DOHH2 (cell line): ENCODE data around the gene ROR2.
"Not testable (repeated sequence)": the region's sequence is repeated elsewhere in the genome, so short reads cannot be mapped to it uniquely, and the experiment has no call there.

Experiments used
- H3F3A ChIP-seq: fragments of 200-600 bp; sonication (generic), shearing (Covaris generic); 2 replicates; pipeline ENCODE4 v1.6.0; 2016; ENCODE audit warnings: antibody characterized with exemption, mild to moderate bottlenecking; ENCODE audit not compliant: control insufficient read depth, insufficient read depth
- H3K27ac ChIP-seq: fragments of 200-600 bp; sonication (generic); 2 replicates; pipeline ENCODE4 v1.5.1; 2014; ENCODE audit warnings: low read depth, mild to moderate bottlenecking, low read length, moderate library complexity
- H3K27me3 ChIP-seq: fragments of 200-600 bp; sonication (generic); 2 replicates; pipeline ENCODE4 v1.6.1; 2014; ENCODE audit warnings: mild to moderate bottlenecking, low read length, mixed read lengths; ENCODE audit not compliant: control insufficient read depth
- H3K36me3 ChIP-seq: fragments of 200-600 bp; sonication (generic); 2 replicates; pipeline ENCODE4 v1.6.1; 2014; ENCODE audit warnings: mild to moderate bottlenecking, low read length, moderate library complexity, mixed read lengths; ENCODE audit not compliant: control insufficient read depth
- H3K4me1 ChIP-seq: fragments of 200-600 bp; sonication (generic); 2 replicates; pipeline ENCODE4 v1.6.1; 2014; ENCODE audit warnings: mild to moderate bottlenecking, low read length, mixed read lengths; ENCODE audit not compliant: control insufficient read depth
- H3K4me2 ChIP-seq: fragments of 200-600 bp; sonication (generic); 2 replicates; pipeline ENCODE4 v1.6.0; 2014; ENCODE audit warnings: mild to moderate bottlenecking, low read length, moderate library complexity
- H3K4me3 ChIP-seq: fragments of 200-600 bp; sonication (generic); 2 replicates; pipeline ENCODE4 v1.5.1; 2014; ENCODE audit warnings: mild to moderate bottlenecking, low read length, mixed read lengths
- H3K79me2 ChIP-seq: fragments of 200-600 bp; sonication (generic); 2 replicates; pipeline ENCODE4 v1.6.1; 2014; ENCODE audit warnings: mild to moderate bottlenecking, low read length, mixed read lengths; ENCODE audit not compliant: control insufficient read depth
- H3K9me2 ChIP-seq: fragments of 200-600 bp; sonication (generic); replicated peaks from 2 replicates; pipeline ENCODE4 v1.6.1; 2014; ENCODE audit warnings: mild to moderate bottlenecking, low read length, mixed read lengths; ENCODE audit not compliant: control insufficient read depth
- H3K9me3 ChIP-seq: fragments of 200-600 bp; sonication (generic); 2 replicates; pipeline ENCODE4 v1.6.1; 2014; ENCODE audit warnings: antibody characterized with exemption, low read length, mixed read lengths; ENCODE audit not compliant: control insufficient read depth, insufficient read depth
- H4K20me1 ChIP-seq: fragments of 200-600 bp; sonication (generic); 2 replicates; pipeline ENCODE4 v1.6.0; 2014; ENCODE audit warnings: low read depth, mild to moderate bottlenecking, antibody characterized with exemption, low read length, moderate library complexity; ENCODE audit not compliant: control insufficient read depth, insufficient read depth
- EZH2phosphoT487 ChIP-seq: fragments of 200-600 bp; sonication (generic); IDR thresholded peaks from 2 replicates; pipeline ENCODE4 v1.6.1; 2017; ENCODE audit warnings: borderline replicate concordance, mild to moderate bottlenecking, antibody characterized with exemption, low read length, moderate library complexity, mixed read lengths
- TF ChIP-seq, protein P1 (sequence below): fragments of 200-600 bp; sonication (generic); IDR thresholded peaks from one replicate; pipeline ENCODE4 v1.5.1; 2014; ENCODE audit warnings: antibody characterized with exemption, mild to moderate bottlenecking, low read depth, low read length; ENCODE audit not compliant: poor library complexity, severe bottlenecking

ROR2 gene

DNA sequence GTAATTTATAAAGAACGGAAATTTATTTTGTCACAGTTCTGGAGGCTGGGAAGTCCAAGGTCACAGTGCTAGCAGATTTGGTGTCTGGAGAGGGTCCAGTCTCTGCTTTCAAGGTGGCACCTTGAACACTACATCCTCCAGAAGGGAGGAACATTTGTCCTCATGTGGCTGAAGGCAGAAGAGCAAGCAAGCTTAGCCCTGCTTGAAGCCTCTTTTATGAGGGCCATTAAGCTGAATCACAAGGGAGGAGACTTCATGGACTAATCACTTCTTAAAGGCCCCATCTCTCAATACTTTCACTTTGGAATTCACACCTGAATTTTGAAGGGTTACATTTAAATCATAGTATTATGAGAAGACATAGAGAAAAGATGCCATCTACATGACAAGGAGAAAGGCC is 311.0 kb downstream of the ROR2 start:
- Histone ChIP-seq H3K4me3 (no peak overlapping the region), H3K9me2 (no peaks in the 10 kb centered on the region), H3K36me3 (no peaks in the 10 kb centered on the region), H3F3A (no peaks in the 10 kb centered on the region), H3K4me1 (no peaks in the 10 kb centered on the region), H3K27ac (no peak overlapping the region), H3K9me3 (no peaks in the 10 kb centered on the region), H4K20me1 (no peaks in the 10 kb centered on the region), H3K4me2 (no peak overlapping the region), H3K27me3 (no peaks in the 10 kb centered on the region), H3K79me2 (no peaks in the 10 kb centered on the region)
- TF ChIP-seq, protein P1, sequence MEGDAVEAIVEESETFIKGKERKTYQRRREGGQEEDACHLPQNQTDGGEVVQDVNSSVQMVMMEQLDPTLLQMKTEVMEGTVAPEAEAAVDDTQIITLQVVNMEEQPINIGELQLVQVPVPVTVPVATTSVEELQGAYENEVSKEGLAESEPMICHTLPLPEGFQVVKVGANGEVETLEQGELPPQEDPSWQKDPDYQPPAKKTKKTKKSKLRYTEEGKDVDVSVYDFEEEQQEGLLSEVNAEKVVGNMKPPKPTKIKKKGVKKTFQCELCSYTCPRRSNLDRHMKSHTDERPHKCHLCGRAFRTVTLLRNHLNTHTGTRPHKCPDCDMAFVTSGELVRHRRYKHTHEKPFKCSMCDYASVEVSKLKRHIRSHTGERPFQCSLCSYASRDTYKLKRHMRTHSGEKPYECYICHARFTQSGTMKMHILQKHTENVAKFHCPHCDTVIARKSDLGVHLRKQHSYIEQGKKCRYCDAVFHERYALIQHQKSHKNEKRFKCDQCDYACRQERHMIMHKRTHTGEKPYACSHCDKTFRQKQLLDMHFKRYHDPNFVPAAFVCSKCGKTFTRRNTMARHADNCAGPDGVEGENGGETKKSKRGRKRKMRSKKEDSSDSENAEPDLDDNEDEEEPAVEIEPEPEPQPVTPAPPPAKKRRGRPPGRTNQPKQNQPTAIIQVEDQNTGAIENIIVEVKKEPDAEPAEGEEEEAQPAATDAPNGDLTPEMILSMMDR: no peak
- no peak for TF ChIP-seq EZH2phosphoT487

DNA sequence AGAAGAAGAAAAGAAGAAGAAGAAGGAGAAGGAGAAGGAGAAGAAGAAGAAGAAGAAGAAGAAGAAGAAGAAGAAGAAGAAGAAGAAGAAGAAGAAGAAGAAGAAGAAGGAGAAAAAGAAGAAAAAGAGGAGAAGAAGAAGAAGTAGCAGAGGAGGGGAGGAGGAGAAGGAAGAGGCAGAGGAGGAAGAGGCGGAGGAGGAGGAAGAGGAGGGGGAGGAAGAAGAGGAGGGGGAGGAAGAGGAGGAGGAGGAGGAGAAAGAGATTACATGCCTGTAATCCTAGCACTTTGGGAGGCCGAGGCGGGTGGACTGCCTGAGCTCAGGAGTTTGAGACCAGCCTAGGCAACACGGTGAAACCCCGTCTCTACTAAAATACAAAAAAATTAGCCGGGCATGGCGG is 315.2 kb downstream of the ROR2 start:
- not testable (repeated sequence) for H3K9me3 ChIP-seq, H3K4me3 ChIP-seq, H4K20me1 ChIP-seq, H3K9me2 ChIP-seq, H3K4me1 ChIP-seq, H3F3A ChIP-seq, H3K36me3 ChIP-seq, H3K27me3 ChIP-seq, H3K27ac ChIP-seq, H3K79me2 ChIP-seq, H3K4me2 ChIP-seq

DNA sequence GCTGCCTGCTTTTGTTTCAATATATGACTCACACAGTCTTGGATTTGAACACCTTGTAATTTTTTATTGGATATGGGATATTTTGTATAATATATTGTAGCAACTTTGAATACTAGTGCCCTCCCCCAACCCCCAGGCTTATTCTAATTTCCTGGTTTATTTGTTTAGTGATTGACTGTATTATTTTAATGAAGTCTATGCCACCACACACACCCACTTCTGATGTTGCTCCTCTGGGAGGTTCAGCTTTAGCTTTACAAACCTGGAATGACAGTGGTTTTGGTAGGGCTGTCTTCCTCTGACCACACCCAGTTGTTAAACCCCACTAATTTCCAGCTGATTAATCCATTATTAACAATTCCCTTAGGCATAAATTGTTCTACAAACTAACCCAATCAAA is 320.3 kb downstream of the ROR2 start:
- Histone ChIP-seq H4K20me1 (no peaks in the 10 kb centered on the region), H3K4me1 (no peaks in the 10 kb centered on the region), H3K79me2 (no peaks in the 10 kb centered on the region), H3K4me2 (no peak overlapping the region), H3F3A (no peaks in the 10 kb centered on the region), H3K9me3 (no peaks in the 10 kb centered on the region), H3K36me3 (no peaks in the 10 kb centered on the region), H3K27ac (no peak overlapping the region), H3K27me3 (no peaks in the 10 kb centered on the region), H3K4me3 (no peak overlapping the region), H3K9me2 (no peaks in the 10 kb centered on the region)
- TF ChIP-seq EZH2phosphoT487: no peak
- TF ChIP-seq, protein P1: no peak

- no peaks in the 10 kb centered on the region for H3K9me3 ChIP-seq
- no peaks in the 10 kb centered on the region for H3K27me3 ChIP-seq
- H3K4me2 ChIP-seq: no peak overlapping the region
- H3K36me3 ChIP-seq: no peaks in the 10 kb centered on the region
- H3K4me3 ChIP-seq: no peak overlapping the region
- no peak overlapping the region for H3K27ac ChIP-seq
- H3K79me2 ChIP-seq: no peaks in the 10 kb centered on the region
- no peaks in the 10 kb centered on the region for H3K9me2 ChIP-seq
- H3K4me1 ChIP-seq: no peaks in the 10 kb centered on the region
- no peaks in the 10 kb centered on the region for H3F3A ChIP-seq
- no peak for TF ChIP-seq EZH2phosphoT487
- TF ChIP-seq, protein P1: no peak
- H4K20me1 ChIP-seq: no peaks in the 10 kb centered on the region
These were observed 321.1 kb downstream of the ROR2 start for GRCh38 chr9:91628892-91629291.
